HG02840 (cell line): ENCODE data around the gene SREBF2.
A peak's percentile ranks its signal among the peaks of the same experiment; 100 is the strongest.
"Not testable (repeated sequence)": the region's sequence is repeated elsewhere in the genome, so short reads cannot be mapped to it uniquely, and the experiment has no call there.

Experiments
- ATAC-seq: cut with Tn5 transposase; IDR thresholded peaks from one replicate; pipeline ENCODE4 v1.9.1; 2021; ENCODE audit warnings: mild to moderate bottlenecking, moderate library complexity, moderate number of reproducible peaks; ENCODE audit not compliant: unreplicated experiment, low FRiP score

The SREBF2 gene

DNA sequence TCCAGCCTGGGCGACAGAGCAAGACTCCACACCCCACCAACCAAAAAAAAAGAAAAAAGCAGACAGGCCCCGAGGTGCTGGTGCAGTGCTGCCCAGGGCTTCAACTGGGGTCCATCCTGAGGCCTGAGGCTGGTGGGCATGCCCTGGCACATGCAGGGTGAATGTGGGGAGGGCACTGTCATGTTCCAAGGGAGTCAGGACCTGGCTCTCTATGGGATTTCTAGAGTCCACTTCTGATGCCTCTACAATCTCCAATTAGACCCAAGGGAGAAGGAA, 103.9 kb downstream of the SREBF2 start:
- ATAC-seq, result no peak

DNA sequence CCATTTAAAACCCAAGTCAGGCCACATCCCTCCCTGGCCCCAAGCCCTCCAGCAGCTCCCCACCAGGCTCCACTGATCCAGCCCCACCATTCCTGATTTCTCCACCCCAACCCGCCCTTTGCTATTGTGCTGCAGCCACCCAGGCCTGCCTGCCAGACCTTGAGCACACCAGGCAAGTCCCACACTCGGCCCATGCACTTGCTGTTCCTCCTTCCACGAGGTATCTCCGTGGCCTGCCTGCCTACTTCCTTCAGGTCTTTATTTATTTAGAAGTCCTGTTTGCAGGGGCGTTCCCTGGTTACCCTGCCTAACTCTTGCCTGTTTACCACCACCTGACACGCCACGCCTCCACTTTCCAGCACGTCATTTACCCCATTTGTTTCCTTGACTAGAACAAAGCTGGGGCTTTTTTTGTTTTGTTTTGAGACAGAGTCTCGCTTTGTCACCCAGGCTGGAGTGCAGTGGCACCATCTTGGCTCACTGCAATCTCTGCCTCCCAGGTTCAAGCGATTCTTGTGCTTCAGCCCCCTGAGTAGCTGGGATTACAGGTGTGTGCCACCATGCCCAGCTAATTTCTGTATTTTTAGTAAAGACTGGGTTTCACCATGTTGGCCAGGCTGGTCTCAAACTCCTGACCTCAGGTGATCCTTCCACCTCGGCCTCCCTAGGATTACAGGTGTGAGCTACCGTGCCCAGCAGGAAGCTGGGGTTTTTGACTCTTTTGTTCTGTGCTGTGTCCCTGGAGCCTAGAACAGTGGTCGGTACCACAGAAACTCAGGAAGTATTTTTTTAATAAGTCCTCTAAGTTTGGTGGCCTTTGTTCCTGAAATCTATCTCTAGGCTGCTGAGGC, 107.3 kb downstream of the SREBF2 start:
- ATAC-seq, result peak; percentile 48

DNA sequence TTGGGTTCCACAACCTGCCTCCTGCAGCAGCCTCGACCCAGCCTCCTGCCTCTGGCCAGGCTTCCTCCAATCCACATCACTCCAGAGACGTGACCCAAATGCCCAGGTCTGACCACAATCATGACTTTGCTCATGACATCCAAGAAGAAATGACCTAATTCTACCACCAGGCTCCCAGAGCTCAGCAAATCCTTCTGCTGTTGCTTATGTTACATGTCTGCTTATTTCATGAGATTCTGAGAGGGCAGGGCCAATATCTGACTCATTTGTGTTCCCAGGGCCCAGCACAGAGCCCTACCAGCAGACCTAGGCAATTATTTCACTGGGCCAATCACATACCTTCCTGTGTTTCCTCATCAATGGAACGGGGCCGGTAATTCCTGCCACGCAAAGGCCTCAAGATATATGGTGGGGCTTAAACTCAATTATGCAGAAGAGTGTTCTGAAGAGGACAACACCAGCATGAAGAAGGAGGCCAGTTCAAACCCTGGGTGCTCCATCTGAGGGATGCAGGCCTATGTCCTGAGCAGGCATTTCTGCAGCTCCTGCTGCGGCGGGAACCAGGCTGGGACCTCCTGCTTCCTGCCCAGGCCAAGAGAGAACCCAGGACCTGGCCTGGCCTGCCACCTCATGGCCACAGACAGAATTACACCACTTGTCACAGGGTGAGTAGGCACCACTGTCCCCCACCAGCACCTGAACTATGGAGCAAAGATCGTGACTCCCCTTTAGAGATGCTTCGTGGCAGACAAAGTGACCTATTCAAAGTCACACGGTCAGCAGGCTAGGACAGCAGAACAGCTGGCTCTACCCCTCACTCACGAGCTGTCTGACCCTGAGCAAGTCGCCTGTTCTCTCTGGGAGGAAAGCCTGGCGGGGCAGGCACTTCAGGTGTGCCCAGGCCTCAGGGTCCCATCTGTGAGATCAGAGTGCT, 108.2 kb downstream of the SREBF2 start:
- ATAC-seq, result no peak

DNA sequence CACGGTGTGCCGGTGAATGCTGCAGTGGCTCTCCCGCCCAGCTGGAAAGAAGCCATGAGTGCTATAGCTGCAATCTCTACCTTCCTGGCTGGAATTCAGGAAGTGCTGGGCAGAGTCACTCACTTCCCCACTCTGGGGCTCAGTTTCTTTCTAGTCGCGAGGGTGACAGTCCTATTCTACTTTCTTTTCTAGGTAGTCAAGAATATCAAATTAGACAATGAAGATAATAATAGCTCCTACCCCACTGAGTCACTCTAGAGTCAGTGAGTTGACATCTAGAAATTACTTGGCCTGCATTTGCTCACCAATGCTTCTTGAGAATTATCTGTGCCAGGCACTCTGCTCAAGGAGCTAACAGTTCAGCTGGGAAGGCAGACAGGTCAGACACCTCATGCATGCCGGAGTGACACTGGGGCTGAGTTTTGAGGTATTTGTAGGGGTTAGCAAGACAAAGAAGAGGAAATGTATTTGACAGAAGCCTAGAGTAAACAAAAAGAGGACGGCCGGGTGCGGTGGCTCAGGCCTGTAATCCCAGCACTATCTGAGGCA, 110.8 kb downstream of the SREBF2 start:
- ATAC-seq, result no peak

DNA sequence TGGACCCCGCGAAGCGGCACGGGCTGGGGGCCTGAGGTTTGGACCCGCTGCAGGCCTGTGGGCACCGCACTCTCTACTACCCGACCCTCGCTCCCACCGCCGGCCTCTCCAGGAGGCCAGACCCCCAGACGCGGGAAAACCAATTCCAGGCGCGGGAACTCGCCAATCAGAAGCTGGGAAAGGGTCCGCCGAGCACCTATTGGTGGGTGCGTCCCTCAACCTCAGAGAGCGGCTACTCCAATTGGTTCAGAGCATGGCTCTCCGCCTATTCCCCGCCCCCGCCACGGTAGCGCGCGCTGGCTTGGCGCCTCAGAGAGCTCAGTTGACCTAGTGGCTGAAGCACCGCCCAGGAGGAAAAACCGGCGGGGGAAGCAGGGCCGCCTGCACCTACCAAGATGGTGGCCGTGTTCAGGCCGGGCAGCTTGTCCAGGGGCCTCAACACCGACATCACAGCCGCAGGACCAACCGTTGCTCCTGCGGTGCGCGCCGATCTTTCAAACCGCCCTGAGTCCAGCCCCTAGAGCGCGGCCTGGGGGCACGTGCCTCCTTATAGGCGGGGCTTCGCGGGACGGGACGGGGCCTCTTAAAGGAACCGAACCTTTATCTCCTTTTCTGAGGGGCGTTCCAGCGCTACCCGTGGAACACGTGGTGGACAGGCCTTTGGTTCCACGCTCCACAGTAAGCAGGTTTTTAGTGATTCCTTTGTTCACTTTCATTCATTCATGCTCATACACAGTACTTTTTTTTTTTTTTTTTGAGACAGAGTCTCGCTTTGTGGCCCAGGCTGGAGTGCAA, 113.9 kb downstream of the SREBF2 start, which contains the start of gene CENPM:
Gene CENPM (minus strand): TSS at position 524 of the 795 bp plus-strand sequence. CDS start 76 bp downstream, at position 448.
- peak; percentile 76 for ATAC-seq

DNA sequence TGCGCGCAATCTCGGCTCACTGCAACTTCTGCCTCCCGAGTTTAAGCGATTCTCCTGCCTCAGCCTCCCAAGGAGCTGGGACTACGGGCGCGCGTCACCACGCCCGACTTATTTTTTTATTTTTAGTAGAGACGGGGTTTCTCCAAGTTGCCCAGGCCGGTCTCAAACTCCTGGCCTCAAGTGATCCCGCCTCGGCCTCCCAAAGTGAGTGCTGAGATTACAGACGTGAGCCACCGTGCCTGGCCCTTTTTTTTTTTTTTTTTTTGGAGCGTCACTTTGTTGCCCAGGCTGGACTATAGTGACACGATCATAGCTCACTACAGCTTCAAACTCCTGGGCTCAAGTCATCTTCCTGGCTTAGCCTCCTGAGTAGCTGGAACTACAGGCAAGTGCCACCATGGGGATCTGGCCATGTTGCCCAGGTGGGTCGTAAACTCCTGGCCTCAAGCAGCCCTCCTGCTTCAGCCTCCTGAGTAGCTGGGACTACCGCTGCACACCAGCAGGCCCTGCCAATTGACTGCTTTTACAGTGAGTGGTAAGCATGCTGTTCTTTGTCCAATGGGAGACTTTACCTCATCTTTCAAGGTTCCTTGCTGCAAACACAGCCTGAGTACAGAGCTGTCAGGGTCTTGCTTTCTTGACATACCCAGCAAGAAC, 114.6 kb downstream of the SREBF2 start:
- no peak for ATAC-seq

DNA sequence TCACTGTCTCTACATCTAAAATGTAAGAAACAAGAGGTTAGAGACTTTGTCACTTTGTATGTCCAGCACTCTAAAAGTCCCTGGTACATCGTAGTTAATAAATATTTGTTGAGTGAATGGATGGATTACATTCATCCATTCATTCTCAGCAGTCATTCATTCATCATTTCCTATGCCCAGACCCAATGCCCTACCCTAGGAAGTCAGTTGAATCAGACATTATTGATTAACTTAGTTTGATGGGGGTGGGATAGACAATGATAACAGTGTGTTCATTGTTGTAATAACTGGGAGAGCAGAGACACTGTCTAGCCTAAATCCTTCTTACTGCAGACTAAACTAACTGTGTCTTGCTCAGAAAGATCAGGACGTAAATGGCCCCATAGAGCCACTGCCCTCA, 115.2 kb downstream of the SREBF2 start:
- no peak for ATAC-seq

DNA sequence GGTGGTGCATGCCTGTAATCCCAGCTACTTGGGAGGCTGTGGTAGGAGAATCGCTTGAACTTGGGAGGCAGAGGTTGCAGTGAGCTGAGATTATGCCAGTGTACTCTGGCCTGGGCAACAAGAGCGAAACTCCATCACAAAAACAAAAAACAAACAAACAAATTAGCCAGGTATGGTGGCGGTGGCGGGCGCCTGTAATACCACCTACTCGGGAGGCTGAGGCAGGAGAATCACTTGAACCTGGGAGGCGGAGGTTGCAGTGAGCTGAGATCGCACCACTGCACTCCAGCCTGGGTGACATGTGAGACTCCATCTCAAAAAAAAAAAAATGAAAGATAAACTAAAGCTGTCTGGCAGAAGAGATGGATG, 116.0 kb downstream of the SREBF2 start:
- ATAC-seq, result not testable (repeated sequence)

DNA sequence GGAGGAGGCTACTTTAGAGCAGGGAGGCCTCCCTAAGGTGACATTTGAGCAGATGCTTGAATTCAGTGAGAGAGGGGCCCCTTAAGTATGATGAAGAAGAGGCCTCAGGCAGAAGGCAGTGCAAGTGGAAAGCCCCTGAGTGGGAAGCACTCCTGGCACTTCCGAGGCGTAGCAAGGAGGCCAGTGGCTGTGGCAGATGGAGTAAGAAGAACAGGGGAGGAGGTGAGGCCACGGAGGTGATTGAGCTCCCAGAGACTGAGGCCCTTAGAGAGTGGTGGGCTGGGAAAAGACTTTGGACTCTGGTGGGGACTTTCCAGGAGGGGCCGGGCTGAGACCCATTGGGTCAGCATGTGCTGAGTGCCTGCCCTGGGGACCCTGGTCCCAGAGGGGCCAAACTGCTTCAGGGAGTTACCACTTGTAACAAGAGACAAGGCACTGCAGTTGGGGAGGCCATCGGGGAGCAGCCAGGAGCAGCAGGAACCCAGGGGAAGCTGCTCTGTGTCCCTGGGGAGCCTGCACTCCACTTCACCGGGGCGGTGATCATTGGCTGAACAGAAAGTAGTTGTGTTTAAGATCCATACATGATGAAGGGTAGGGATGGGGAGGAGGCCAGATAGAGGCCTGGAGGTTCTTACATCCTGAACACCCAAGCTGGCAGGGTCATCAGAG, 116.5 kb downstream of the SREBF2 start:
- ATAC-seq, result no peak

DNA sequence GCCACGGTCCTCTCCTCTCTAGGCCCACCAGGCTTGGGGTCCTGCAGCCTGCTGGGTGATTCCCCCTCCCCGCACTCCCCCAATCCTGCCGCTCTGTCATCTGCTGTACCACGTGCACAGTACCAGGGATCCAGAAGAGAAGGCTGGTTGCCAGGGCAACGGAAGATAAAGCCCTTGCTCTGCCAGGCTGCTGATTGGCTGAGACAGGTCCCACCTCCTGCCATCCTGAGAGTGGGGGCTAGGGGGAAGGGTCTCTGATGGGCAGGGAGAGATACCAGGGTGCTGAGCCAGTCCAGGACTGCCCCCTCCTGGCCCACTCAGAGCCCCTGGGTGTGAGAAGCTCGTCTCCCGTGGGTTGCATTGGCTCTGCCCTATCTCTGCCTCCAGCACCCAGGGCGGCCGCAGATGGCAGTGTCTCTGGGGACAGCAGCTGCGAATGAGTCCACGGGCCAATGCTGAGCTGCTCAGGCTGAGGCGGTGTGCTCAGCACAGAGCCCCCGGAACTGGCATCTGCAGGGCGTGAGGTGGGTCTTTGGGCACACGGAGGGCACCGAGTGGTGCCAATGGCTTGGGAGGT, 119.1 kb downstream of the SREBF2 start, which contains the start of gene SMIM45:
Gene SMIM45 (plus strand): TSS at position 253 of the 577 bp plus-strand sequence.
- ATAC-seq, result no peak

DNA sequence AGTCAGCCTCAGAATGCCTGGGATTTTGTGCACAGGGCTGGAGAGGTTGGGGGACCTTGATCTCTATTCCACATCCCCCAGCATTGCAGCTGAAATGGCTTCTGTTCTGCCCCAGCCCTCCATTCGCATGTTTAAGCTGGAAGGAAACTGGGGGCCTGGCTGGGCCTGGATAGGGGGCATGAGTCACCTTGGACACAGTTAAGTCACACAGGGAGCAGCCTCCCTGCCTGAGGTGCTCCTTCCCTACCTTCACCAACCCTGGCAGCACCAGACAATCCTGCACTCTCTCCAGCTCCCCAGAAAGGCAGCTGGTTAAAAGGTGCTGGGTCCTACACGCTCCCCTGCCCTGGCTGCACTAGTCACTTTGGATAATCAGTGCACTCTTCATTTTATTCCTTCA, 119.8 kb downstream of the SREBF2 start:
- ATAC-seq, result no peak
